ENCODE data around the gene VPS45.

Gene VPS45

DNA sequence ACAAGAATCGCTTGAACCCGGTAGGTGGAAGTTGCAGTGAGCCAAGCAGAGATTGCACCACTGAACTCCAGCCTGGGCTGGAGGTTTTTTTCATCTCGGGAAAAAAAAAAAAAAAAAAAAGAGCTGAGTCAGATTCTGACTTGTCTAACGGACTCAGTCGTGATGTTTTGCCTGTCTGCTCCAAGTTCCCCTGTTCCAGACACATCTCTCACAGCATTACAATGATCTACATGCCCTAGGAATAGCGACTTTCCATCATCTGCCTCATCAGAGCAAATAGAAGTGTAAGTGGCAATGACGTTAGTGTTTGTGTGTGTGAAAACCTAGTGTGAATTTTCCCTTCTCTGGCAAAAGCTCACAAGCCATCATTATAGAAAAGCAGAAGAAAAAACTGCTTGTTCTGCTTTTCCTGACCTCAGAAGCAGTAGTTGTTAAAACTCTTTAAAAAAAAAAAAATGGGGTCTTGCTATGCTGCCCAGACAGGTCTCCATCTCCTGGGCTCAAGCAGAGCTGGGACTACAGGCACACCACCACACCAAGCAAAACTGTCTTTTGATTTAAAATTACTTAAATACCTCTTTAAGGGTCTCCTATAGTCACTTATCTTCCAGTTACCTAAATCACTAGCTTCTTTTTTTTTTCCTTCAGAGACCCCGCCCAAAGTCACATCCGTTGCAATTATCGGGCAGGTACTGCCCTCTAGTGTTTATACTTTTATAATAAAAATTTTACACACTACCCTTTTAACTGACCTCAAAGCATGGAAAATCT, 119.4 kb downstream of the VPS45 start (continued):
- TF ChIP-seq, protein P1, sequence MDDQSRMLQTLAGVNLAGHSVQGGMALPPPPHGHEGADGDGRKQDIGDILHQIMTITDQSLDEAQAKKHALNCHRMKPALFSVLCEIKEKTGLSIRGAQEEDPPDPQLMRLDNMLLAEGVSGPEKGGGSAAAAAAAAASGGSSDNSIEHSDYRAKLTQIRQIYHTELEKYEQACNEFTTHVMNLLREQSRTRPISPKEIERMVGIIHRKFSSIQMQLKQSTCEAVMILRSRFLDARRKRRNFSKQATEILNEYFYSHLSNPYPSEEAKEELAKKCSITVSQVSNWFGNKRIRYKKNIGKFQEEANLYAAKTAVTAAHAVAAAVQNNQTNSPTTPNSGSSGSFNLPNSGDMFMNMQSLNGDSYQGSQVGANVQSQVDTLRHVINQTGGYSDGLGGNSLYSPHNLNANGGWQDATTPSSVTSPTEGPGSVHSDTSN (CRISPR knock-in tag; IDR thresholded peaks at IDR 0.05): no peak
- TF ChIP-seq ZIC2 (tag by site-specific recombination; IDR thresholded peaks at IDR 0.05) (no peak), SALL2 (tag by site-specific recombination; IDR thresholded peaks at IDR 0.05; ENCODE audit: borderline replicate concordance) (no peak), PRDM1 (tag by site-specific recombination; IDR thresholded peaks at IDR 0.05) (0 out of 2 replicates have a peak, but pooled peaks have one; percentile 34), ZNF239 (tag by site-specific recombination; IDR thresholded peaks at IDR 0.05) (no peak), ZNF830 (tag by site-specific recombination; IDR thresholded peaks at IDR 0.05; ENCODE audit: low read depth) (no peak), ZNF561 (tag by site-specific recombination; IDR thresholded peaks at IDR 0.05; ENCODE audit: borderline replicate concordance) (0 out of 2 replicates have a peak, but pooled peaks have one; percentile 22), ZNF701 (tag by site-specific recombination; IDR thresholded peaks at IDR 0.05) (no peak), ZNF175 (tag by site-specific recombination; IDR thresholded peaks at IDR 0.05) (no peak), ZNF776 (tag by site-specific recombination; IDR thresholded peaks at IDR 0.05; ENCODE audit: borderline replicate concordance) (no peak), WT1 (tag by site-specific recombination; IDR thresholded peaks at IDR 0.05) (no peak), ZNF2 (tag by site-specific recombination; IDR thresholded peaks at IDR 0.05) (no peak), ZNF785 (tag by site-specific recombination; IDR thresholded peaks at IDR 0.05) (no peak), ZNF16 (tag by site-specific recombination; IDR thresholded peaks at IDR 0.05; ENCODE audit: low read depth) (no peak)
- TF ChIP-seq, protein P2, sequence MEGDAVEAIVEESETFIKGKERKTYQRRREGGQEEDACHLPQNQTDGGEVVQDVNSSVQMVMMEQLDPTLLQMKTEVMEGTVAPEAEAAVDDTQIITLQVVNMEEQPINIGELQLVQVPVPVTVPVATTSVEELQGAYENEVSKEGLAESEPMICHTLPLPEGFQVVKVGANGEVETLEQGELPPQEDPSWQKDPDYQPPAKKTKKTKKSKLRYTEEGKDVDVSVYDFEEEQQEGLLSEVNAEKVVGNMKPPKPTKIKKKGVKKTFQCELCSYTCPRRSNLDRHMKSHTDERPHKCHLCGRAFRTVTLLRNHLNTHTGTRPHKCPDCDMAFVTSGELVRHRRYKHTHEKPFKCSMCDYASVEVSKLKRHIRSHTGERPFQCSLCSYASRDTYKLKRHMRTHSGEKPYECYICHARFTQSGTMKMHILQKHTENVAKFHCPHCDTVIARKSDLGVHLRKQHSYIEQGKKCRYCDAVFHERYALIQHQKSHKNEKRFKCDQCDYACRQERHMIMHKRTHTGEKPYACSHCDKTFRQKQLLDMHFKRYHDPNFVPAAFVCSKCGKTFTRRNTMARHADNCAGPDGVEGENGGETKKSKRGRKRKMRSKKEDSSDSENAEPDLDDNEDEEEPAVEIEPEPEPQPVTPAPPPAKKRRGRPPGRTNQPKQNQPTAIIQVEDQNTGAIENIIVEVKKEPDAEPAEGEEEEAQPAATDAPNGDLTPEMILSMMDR (tag by site-specific recombination; IDR thresholded peaks at IDR 0.05): peak; percentile 27; the same call in 1 of the 2 replicates
- TF ChIP-seq, protein P3, sequence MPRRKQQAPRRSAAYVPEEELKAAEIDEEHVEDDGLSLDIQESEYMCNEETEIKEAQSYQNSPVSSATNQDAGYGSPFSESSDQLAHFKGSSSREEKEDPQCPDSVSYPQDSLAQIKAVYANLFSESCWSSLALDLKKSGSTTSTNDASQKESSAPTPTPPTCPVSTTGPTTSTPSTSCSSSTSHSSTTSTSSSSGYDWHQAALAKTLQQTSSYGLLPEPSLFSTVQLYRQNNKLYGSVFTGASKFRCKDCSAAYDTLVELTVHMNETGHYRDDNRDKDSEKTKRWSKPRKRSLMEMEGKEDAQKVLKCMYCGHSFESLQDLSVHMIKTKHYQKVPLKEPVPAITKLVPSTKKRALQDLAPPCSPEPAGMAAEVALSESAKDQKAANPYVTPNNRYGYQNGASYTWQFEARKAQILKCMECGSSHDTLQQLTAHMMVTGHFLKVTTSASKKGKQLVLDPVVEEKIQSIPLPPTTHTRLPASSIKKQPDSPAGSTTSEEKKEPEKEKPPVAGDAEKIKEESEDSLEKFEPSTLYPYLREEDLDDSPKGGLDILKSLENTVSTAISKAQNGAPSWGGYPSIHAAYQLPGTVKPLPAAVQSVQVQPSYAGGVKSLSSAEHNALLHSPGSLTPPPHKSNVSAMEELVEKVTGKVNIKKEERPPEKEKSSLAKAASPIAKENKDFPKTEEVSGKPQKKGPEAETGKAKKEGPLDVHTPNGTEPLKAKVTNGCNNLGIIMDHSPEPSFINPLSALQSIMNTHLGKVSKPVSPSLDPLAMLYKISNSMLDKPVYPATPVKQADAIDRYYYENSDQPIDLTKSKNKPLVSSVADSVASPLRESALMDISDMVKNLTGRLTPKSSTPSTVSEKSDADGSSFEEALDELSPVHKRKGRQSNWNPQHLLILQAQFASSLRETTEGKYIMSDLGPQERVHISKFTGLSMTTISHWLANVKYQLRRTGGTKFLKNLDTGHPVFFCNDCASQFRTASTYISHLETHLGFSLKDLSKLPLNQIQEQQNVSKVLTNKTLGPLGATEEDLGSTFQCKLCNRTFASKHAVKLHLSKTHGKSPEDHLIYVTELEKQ (tag by site-specific recombination; IDR thresholded peaks at IDR 0.05; ENCODE audit: borderline replicate concordance): no peak
- TF ChIP-seq, protein P4, sequence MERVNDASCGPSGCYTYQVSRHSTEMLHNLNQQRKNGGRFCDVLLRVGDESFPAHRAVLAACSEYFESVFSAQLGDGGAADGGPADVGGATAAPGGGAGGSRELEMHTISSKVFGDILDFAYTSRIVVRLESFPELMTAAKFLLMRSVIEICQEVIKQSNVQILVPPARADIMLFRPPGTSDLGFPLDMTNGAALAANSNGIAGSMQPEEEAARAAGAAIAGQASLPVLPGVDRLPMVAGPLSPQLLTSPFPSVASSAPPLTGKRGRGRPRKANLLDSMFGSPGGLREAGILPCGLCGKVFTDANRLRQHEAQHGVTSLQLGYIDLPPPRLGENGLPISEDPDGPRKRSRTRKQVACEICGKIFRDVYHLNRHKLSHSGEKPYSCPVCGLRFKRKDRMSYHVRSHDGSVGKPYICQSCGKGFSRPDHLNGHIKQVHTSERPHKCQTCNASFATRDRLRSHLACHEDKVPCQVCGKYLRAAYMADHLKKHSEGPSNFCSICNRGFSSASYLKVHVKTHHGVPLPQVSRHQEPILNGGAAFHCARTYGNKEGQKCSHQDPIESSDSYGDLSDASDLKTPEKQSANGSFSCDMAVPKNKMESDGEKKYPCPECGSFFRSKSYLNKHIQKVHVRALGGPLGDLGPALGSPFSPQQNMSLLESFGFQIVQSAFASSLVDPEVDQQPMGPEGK (tag by site-specific recombination; IDR thresholded peaks at IDR 0.05): peak; percentile 56; the same call in 1 of the 2 replicates
- TF ChIP-seq, protein P5, sequence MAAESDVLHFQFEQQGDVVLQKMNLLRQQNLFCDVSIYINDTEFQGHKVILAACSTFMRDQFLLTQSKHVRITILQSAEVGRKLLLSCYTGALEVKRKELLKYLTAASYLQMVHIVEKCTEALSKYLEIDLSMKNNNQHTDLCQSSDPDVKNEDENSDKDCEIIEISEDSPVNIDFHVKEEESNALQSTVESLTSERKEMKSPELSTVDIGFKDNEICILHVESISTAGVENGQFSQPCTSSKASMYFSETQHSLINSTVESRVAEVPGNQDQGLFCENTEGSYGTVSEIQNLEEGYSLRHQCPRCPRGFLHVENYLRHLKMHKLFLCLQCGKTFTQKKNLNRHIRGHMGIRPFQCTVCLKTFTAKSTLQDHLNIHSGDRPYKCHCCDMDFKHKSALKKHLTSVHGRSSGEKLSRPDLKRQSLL (tag by site-specific recombination; IDR thresholded peaks at IDR 0.05): peak; percentile 57; the same call in 1 of the 2 replicates
- TF ChIP-seq, protein P6, sequence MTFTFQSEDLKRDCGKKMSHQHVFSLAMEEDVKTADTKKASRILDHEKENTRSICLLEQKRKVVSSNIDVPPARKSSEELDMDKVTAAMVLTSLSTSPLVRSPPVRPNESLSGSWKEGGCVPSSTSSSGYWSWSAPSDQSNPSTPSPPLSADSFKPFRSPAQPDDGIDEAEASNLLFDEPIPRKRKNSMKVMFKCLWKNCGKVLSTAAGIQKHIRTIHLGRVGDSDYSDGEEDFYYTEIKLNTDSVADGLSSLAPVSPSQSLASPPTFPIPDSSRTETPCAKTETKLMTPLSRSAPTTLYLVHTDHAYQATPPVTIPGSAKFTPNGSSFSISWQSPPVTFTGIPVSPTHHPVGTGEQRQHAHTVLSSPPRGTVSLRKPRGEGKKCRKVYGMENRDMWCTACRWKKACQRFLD (tag by site-specific recombination; IDR thresholded peaks at IDR 0.05): no peak
- TF ChIP-seq, protein P7, sequence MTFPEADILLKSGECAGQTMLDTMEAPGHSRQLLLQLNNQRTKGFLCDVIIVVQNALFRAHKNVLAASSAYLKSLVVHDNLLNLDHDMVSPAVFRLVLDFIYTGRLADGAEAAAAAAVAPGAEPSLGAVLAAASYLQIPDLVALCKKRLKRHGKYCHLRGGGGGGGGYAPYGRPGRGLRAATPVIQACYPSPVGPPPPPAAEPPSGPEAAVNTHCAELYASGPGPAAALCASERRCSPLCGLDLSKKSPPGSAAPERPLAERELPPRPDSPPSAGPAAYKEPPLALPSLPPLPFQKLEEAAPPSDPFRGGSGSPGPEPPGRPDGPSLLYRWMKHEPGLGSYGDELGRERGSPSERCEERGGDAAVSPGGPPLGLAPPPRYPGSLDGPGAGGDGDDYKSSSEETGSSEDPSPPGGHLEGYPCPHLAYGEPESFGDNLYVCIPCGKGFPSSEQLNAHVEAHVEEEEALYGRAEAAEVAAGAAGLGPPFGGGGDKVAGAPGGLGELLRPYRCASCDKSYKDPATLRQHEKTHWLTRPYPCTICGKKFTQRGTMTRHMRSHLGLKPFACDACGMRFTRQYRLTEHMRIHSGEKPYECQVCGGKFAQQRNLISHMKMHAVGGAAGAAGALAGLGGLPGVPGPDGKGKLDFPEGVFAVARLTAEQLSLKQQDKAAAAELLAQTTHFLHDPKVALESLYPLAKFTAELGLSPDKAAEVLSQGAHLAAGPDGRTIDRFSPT (tag by site-specific recombination; IDR thresholded peaks at IDR 0.05): no peak
- TF ChIP-seq, protein P8, sequence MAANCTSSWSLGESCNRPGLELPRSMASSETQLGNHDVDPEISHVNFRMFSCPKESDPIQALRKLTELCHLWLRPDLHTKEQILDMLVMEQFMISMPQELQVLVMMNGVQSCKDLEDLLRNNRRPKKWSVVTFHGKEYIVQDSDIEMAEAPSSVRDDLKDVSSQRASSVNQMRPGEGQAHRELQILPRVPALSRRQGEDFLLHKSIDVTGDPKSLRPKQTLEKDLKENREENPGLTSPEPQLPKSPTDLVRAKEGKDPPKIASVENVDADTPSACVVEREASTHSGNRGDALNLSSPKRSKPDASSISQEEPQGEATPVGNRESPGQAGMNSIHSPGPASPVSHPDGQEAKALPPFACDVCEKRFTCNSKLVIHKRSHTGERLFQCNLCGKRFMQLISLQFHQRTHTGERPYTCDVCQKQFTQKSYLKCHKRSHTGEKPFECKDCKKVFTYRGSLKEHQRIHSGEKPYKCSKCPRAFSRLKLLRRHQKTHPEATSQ (tag by site-specific recombination; IDR thresholded peaks at IDR 0.05): no peak
